GM12878 (cell line): ENCODE measurements around the gene MARS1. TPM values are rescaled to one million over a fixed set of nuclear protein-coding genes. Genes with fewer than 3 reads are reported as not detected.

Source experiments
- ATF7 ChIP-seq: fragments of 450-650 bp; IDR thresholded peaks from 2 replicates; pipeline ENCODE4 v1.6.1; 2016; ENCODE audit warnings: low read depth, mild to moderate bottlenecking
- BCL11A ChIP-seq: IDR thresholded peaks from 2 replicates; pipeline ENCODE4 v1.6.1; 2011; ENCODE audit warnings: low read depth, low read length
- BMI1 ChIP-seq: fragments of 450-650 bp; IDR thresholded peaks from 2 replicates; pipeline ENCODE4 v1.6.1; 2016; ENCODE audit warnings: mild to moderate bottlenecking, moderate library complexity, borderline replicate concordance
- CBFB ChIP-seq: IDR thresholded peaks from 2 replicates; pipeline ENCODE4 v1.6.1; 2016; ENCODE audit warnings: antibody characterized with exemption, low read depth
- E2F8 ChIP-seq: fragments of 450-650 bp; IDR thresholded peaks from 2 replicates; pipeline ENCODE4 v1.6.1; 2018; ENCODE audit warnings: mild to moderate bottlenecking, low read depth, moderate library complexity; ENCODE audit not compliant: partially characterized antibody
- FOS ChIP-seq: IDR thresholded peaks from 3 replicates; pipeline ENCODE4 v1.6.1; 2011; ENCODE audit warnings: borderline replicate concordance; ENCODE audit not compliant: insufficient read length; ENCODE audit errors: extremely low read depth
- HSF1 ChIP-seq: fragments of 150-350 bp; IDR thresholded peaks from 2 replicates; pipeline ENCODE4 v1.6.1; 2014; ENCODE audit warnings: mild to moderate bottlenecking, low read depth, low read length
- IRF3 ChIP-seq: fragments of 450-650 bp; IDR thresholded peaks from 2 replicates; pipeline ENCODE4 v1.6.1; 2014; ENCODE audit warnings: mild to moderate bottlenecking
- KDM1A ChIP-seq: fragments of 200-600 bp; sonication (generic); IDR thresholded peaks from 2 replicates; pipeline ENCODE4 v1.6.1; 2016; ENCODE audit warnings: borderline replicate concordance
- NFYB ChIP-seq: IDR thresholded peaks from 2 replicates; pipeline ENCODE4 v1.6.1; 2011; ENCODE audit warnings: low read depth, mild to moderate bottlenecking, low read length, improper control_type of control experiment, moderate library complexity; ENCODE audit not compliant: insufficient read depth
- PBX3 ChIP-seq: IDR thresholded peaks from 2 replicates; pipeline ENCODE4 v1.6.1; 2011; ENCODE audit warnings: mild to moderate bottlenecking, low read depth, low read length, moderate library complexity; ENCODE audit not compliant: insufficient replicate concordance
- PML ChIP-seq: IDR thresholded peaks from 2 replicates; pipeline ENCODE4 v1.6.1; 2012; ENCODE audit warnings: low read length, inconsistent platforms
- POU2F2 ChIP-seq: IDR thresholded peaks from 3 replicates; pipeline ENCODE4 v1.6.1; 2011; ENCODE audit warnings: low read depth, mild to moderate bottlenecking, low read length, borderline replicate concordance
- RAD51 ChIP-seq: fragments of 450-650 bp; IDR thresholded peaks from 2 replicates; pipeline ENCODE4 v1.6.1; 2016; ENCODE audit warnings: moderate library complexity, mild to moderate bottlenecking, inconsistent platforms
- RFX5 ChIP-seq: IDR thresholded peaks from 2 replicates; pipeline ENCODE4 v1.6.1; 2011; ENCODE audit warnings: low read depth, low read length, improper control_type of control experiment
- SIX5 ChIP-seq: IDR thresholded peaks from 2 replicates; pipeline ENCODE4 v1.6.1; 2011; ENCODE audit warnings: mild to moderate bottlenecking, low read depth, low read length, moderate library complexity; ENCODE audit not compliant: severe bottlenecking
- SMAD5 ChIP-seq: IDR thresholded peaks from 2 replicates; pipeline ENCODE4 v1.6.1; 2016; ENCODE audit warnings: antibody characterized with exemption, low read depth
- ZNF207 ChIP-seq: fragments of 450-650 bp; IDR thresholded peaks from 2 replicates; pipeline ENCODE4 v1.6.1; 2014; ENCODE audit warnings: antibody characterized with exemption, mild to moderate bottlenecking, borderline replicate concordance
- ZNF592 ChIP-seq: fragments of 450-650 bp; IDR thresholded peaks from 2 replicates; pipeline ENCODE4 v1.6.1; 2017; ENCODE audit warnings: mild to moderate bottlenecking, moderate library complexity
- polyA plus RNA-seq, 11 experiments: library from polyadenylated mRNA; depleted of rRNA in 4 of 11; unstranded in 6 of 11; stranded (reverse) in 5 of 11; fragments of >200 nt; fragmentation: Nextera tagmentation in 4 of 11; fragmentation: Illumina TruSeq in 1 of 11; extraction: Ambion mirVana in 4 of 11; extraction: Trizol in 1 of 11; gene quantifications; 1 replicate in 1 of 11; 2 replicates in 10 of 11; pipeline versions ENCODE4 v1.2.1 to v1.2.3, GENCODE V29; 2011 to 2016; ENCODE audit warnings: inconsistent platforms in 2 of 11, missing spikeins in 2 of 11, low read depth in 1 of 11
- total RNA-seq, 4 experiments: library from RNA; depleted of rRNA in 3 of 4; stranded (reverse); fragments of >200 nt in 3 of 4; fragmentation: Illumina TruSeq in 1 of 4; extraction: Trizol in 1 of 4; gene quantifications; 2 replicates each; pipeline versions ENCODE4 v1.2.1 to v1.2.3, GENCODE V29; 2013 to 2021

Gene MARS1
- total and polyA plus RNA-seq, 10 of the 15 experiments (the other 5 are each of a cell fraction or from before 2014, with no cell fraction given): 72.3 to 270 (median 153) TPM

GRCh38 chr12:57520053-57520818 is 32.4 kb downstream of the MARS1 start, which contains the start of gene DDIT3 (continued):
- TF ChIP-seq RAD51 (peak; percentile 48; the same call in 1 of the 2 replicates), POU2F2 (peak; percentile 98), NFYB (peak; percentile 79), ZNF207 (0 out of 2 replicates have a peak, but pooled peaks have one; percentile 44), BMI1 (no peak), IRF3 (peak; percentile 78), E2F8 (peak; percentile 24), CBFB (peak; percentile 95), FOS (peak; percentile 28), SIX5 (no peak), KDM1A (no peak), SMAD5 (peak; percentile 98), ZNF592 (no peak), PML (peak; percentile 99), BCL11A (0 out of 2 replicates have a peak, but pooled peaks have one; percentile 10), PBX3 (peak; percentile 76), ATF7 (peak; percentile 57), RFX5 (peak; percentile 45; the same call in 1 of the 2 replicates), HSF1 (no peak)
